Astrocyte of the cerebellum (primary cell): Measurements from ENCODE around the gene TBC1D9.

ENCODE experiments used
- DNase-seq: peaks from one replicate; pipeline ENCODE4 v3.0.0-alpha.2; 2011; ENCODE audit warnings: low read depth
- H3K4me3 ChIP-seq: 2 replicates; pipeline ENCODE4 v1.5.1; 2011; ENCODE audit warnings: mild to moderate bottlenecking, low read depth, low read length, moderate library complexity
- in situ Hi-C: cut with HindIII; loops from 2 replicates; pipeline ENCODE4 v1.10.0; 2017; ENCODE audit warnings: low sequenced_read_pairs
- TF ChIP-seq, protein P1 (sequence below): IDR thresholded peaks from 2 replicates; pipeline ENCODE4 v1.5.1; 2012; ENCODE audit warnings: low read length, low read depth, moderate library complexity, mild to moderate bottlenecking; ENCODE audit errors: missing control alignments

TBC1D9 gene

DNA sequence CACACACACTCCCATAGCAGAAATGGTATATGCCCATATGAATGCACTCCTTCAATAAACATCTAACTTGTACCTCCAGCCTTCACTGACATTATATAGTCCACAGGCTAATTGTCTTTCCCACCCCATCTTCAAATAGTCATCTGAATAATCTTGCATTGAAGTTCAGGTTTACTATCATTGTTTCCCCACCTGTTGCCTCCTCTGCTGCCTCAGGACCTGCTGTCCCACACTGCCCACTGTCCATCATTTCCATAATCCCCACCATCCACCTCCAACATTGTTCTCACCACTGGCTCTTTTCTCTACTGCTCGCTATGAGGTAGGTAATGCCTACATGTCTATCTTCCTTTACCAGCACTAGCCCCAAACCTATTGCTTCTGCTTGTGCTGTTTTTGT lies 66.1 kb downstream of the TBC1D9 start:
- TF ChIP-seq, protein P1, sequence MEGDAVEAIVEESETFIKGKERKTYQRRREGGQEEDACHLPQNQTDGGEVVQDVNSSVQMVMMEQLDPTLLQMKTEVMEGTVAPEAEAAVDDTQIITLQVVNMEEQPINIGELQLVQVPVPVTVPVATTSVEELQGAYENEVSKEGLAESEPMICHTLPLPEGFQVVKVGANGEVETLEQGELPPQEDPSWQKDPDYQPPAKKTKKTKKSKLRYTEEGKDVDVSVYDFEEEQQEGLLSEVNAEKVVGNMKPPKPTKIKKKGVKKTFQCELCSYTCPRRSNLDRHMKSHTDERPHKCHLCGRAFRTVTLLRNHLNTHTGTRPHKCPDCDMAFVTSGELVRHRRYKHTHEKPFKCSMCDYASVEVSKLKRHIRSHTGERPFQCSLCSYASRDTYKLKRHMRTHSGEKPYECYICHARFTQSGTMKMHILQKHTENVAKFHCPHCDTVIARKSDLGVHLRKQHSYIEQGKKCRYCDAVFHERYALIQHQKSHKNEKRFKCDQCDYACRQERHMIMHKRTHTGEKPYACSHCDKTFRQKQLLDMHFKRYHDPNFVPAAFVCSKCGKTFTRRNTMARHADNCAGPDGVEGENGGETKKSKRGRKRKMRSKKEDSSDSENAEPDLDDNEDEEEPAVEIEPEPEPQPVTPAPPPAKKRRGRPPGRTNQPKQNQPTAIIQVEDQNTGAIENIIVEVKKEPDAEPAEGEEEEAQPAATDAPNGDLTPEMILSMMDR = no peak
- in situ Hi-C loops = no loop called here
- DNase-seq = no peak
- H3K4me3 ChIP-seq = no peak overlapping the region

DNA sequence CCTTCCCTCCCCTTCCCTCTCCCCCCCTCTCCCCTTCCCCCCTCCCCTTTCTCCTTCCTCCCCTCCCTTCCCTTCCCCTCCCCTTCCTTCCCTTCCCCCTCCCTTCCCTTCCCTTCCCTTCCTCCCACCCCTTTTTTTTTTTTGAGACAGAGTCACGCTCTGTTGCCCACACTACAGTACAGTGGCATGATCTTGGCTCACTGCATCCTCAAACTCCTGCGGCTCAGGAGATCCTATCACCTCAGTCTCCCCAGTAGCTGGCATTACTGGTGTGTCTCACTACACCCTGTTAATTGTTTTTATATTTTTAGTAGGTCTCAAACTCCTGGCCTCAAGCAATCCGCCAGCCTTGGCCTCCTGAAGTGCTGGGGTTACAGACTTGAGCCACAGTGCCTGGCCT lies 66.6 kb downstream of the TBC1D9 start:
- no peak for DNase-seq
- H3K4me3 ChIP-seq = no peak overlapping the region
- in situ Hi-C loops = no loop called here
- TF ChIP-seq, protein P1 = no peak

- H3K4me3 ChIP-seq = no peak overlapping the region
- TF ChIP-seq, protein P1 = no peak
- in situ Hi-C loops = no loop called here
- DNase-seq = no peak
Measured at GRCh38 chr4:140688711-140689598, 67.2 kb downstream of the TBC1D9 start.

GRCh38 chr4:140686796-140687195 lies 69.4 kb downstream of the TBC1D9 start:
- TF ChIP-seq, protein P1 = no peak
- H3K4me3 ChIP-seq = no peak overlapping the region
- no peak for DNase-seq
- in situ Hi-C loops = no loop called here

GRCh38 chr4:140684314-140684713 lies 71.9 kb downstream of the TBC1D9 start:
- no peak overlapping the region for H3K4me3 ChIP-seq
- in situ Hi-C loops = no loop called here
- TF ChIP-seq, protein P1 = no peak
- DNase-seq = no peak

DNA sequence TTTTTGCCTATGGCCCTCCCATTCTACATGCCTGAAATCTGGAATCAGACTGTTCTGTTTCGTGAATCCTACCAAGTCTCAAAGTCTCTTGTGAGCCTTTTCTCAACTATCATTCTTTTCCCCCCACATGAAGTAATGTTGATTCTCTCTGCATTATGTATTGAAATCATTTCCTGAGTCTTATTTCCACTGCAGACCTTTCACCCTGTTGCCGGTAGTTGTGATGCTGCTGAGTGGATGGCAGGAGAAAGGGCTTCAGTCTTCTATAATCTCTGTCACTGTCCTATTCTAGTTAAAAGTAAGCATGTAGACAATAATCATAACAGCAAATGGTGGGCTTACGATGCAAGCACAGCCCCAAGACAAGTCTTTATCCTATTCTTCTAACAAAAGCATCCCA lies 75.0 kb downstream of the TBC1D9 start:
- no peak overlapping the region for H3K4me3 ChIP-seq
- DNase-seq = no peak
- in situ Hi-C loops = no loop called here
- TF ChIP-seq, protein P1 = no peak
